Measurements from ENCODE around the gene HIBCH.
"Not testable (repeated sequence)": the region's sequence is repeated elsewhere in the genome, so short reads cannot be mapped to it uniquely, and the experiment has no call there.

HIBCH gene

DNA sequence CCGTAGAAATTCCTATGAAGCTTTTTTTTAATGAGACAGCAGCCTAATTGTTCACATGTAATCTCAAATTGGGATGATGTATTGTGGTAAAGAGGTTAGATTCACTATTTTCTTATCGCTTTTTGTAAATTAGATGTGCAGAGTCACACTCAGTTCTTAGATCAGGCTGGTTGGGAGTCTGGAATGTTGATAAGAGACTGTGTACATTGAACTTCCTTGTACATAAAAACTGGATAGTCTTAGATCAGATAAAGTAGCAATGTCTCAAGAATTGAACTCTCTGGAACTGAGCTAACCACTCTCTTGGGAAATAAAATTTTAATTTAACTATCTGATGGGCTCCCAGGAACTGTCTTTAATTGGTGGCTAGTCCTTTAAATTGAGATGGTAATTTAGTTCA is 149.0 kb downstream of the HIBCH start:
- Histone ChIP-seq H3K9ac (ENCODE audit: low read depth, low read length) (no peak overlapping the region), H3K27ac (ENCODE audit: low read depth, low read length) (no peak overlapping the region), H3K4me3 (ENCODE audit: low read depth, low read length) (no peak overlapping the region), H3K36me3 (ENCODE audit: control insufficient read depth, insufficient read depth, low read length) (no peaks in the 10 kb centered on the region), H3K27me3 (ENCODE audit: control insufficient read depth, insufficient read depth, low read length) (no peaks in the 10 kb centered on the region), H3K9me3 (ENCODE audit: control insufficient read depth, insufficient read depth, low read length) (no peaks in the 10 kb centered on the region), H3K4me1 (ENCODE audit: control insufficient read depth, insufficient read depth, low read length) (no peaks in the 10 kb centered on the region)

DNA sequence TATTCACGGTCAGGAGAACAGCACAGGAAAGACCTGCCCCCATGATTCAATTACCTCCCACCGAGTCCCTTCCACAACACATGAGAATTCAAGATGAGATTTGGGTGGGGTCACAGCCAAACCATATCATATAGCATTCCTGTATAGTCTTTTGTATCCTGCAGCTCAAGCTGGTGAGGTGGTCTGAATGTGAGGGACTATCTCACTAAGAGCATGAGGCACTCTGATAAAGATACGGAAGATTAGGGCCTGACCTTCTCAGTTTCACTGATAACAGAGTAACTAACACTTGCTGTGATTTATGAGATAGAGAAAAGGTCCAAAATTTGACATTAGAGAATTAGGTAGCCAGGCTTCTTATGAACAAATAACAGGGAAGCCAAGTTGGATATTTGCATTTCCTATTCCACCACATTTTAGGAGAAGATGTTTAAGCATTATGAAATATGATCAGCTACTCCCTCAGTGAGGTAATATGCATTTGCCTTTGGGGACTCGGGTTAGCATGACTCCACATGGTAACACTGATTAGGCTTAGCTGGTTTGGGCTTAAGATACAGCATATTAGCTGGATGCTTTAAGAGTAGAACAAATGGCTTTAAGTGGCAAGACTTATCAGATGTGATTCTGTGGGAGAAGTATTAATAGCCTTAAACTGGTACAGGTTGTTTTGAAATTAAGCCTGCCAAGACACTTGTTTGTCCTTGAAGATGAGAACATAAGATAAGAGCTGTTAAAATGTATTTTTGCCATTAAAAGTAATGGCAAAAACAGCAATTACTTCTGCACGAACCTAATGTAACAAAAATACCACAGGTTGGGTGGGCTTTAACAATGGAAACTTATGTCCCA is 150.2 kb downstream of the HIBCH start:
- Histone ChIP-seq H3K4me1 (ENCODE audit: control insufficient read depth, insufficient read depth, low read length) (no peaks in the 10 kb centered on the region), H3K4me3 (ENCODE audit: low read depth, low read length) (no peak overlapping the region), H3K9me3 (ENCODE audit: control insufficient read depth, insufficient read depth, low read length) (no peaks in the 10 kb centered on the region), H3K36me3 (ENCODE audit: control insufficient read depth, insufficient read depth, low read length) (no peaks in the 10 kb centered on the region), H3K9ac (ENCODE audit: low read depth, low read length) (no peak overlapping the region), H3K27ac (ENCODE audit: low read depth, low read length) (no peak overlapping the region), H3K27me3 (ENCODE audit: control insufficient read depth, insufficient read depth, low read length) (no peaks in the 10 kb centered on the region)

DNA sequence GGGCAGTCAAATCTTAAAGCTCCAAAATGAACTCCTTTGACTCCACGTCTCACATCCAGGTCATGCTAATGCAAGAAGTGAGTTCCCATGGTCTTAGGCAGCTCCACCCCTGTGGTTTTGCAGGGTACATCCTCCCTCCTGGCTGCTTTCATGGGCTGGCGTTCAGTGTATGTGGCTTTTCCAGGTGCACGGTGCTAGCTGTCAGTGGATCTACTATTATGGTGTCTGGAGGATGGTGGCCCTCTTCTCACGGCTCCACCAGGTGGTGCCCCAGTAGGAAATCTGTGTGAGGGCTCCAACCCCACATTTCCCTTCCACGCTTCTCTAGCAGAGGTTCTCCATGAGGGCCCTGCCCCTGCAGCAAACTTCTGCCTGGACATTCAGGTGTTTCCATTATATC is 151.9 kb downstream of the HIBCH start:
- Histone ChIP-seq H3K4me1 (ENCODE audit: control insufficient read depth, insufficient read depth, low read length) (no peaks in the 10 kb centered on the region), H3K36me3 (ENCODE audit: control insufficient read depth, insufficient read depth, low read length) (no peaks in the 10 kb centered on the region), H3K4me3 (ENCODE audit: low read depth, low read length) (no peak overlapping the region), H3K27me3 (ENCODE audit: control insufficient read depth, insufficient read depth, low read length) (no peaks in the 10 kb centered on the region), H3K9me3 (ENCODE audit: control insufficient read depth, insufficient read depth, low read length) (no peaks in the 10 kb centered on the region), H3K9ac (ENCODE audit: low read depth, low read length) (no peak overlapping the region), H3K27ac (ENCODE audit: low read depth, low read length) (no peak overlapping the region)

DNA sequence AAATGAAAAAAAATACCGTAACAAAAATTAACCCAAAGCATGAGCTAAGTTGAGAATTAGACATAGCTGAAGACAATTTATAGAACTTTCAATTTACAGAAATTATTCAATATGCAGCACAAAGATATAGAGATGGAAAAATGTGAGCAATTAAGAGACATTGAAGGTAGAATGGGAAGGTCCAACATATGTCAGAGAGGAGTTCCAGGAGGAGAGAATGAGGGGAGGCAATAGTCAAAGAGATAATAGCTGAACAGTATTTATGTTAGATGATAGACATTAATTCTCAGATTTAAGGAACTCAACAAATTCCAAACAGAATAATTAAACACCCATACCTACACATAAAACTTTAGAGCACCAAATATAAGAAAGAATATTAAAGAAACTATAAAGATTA is 154.1 kb downstream of the HIBCH start:
- Histone ChIP-seq H3K36me3 (ENCODE audit: control insufficient read depth, insufficient read depth, low read length) (no peaks in the 10 kb centered on the region), H3K27ac (ENCODE audit: low read depth, low read length) (no peak overlapping the region), H3K9me3 (ENCODE audit: control insufficient read depth, insufficient read depth, low read length) (no peaks in the 10 kb centered on the region), H3K4me1 (ENCODE audit: control insufficient read depth, insufficient read depth, low read length) (no peaks in the 10 kb centered on the region), H3K4me3 (ENCODE audit: low read depth, low read length) (no peak overlapping the region), H3K27me3 (ENCODE audit: control insufficient read depth, insufficient read depth, low read length) (no peaks in the 10 kb centered on the region), H3K9ac (ENCODE audit: low read depth, low read length) (no peak overlapping the region)

GRCh38 chr2:190162851-190163250 is 156.8 kb downstream of the HIBCH start:
- Histone ChIP-seq H3K36me3 (ENCODE audit: control insufficient read depth, insufficient read depth, low read length) (no peaks in the 10 kb centered on the region), H3K27ac (ENCODE audit: low read depth, low read length) (no peak overlapping the region), H3K27me3 (ENCODE audit: control insufficient read depth, insufficient read depth, low read length) (no peaks in the 10 kb centered on the region), H3K9ac (ENCODE audit: low read depth, low read length) (no peak overlapping the region), H3K4me1 (ENCODE audit: control insufficient read depth, insufficient read depth, low read length) (peaks cover 8% of the 10 kb centered on the region), H3K4me3 (ENCODE audit: low read depth, low read length) (no peak overlapping the region), H3K9me3 (ENCODE audit: control insufficient read depth, insufficient read depth, low read length) (no peaks in the 10 kb centered on the region)

DNA sequence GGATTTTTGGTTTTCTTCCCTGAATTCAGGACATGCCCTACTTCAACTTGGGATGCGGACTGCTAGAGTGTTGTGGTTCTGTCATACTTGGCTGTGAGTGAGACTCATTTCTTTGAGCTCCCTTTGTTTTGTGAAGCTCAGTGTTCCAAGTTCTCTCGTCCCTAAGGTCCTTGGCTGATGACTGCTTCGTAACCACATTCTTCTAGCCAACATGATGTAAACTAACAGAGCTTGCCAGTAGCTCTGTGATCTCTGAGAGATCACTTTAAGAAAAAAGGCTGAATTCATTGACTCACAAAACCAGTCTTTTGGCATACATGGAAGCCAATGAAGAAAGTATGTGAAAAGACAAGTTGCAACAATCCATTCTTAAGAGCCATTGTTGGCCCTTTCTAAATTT is 160.2 kb downstream of the HIBCH start:
- Histone ChIP-seq H3K9ac (ENCODE audit: low read depth, low read length) (no peak overlapping the region), H3K4me1 (ENCODE audit: control insufficient read depth, insufficient read depth, low read length) (peaks cover 8% of the 10 kb centered on the region), H3K27ac (ENCODE audit: low read depth, low read length) (no peak overlapping the region), H3K36me3 (ENCODE audit: control insufficient read depth, insufficient read depth, low read length) (no peaks in the 10 kb centered on the region), H3K27me3 (ENCODE audit: control insufficient read depth, insufficient read depth, low read length) (no peaks in the 10 kb centered on the region), H3K4me3 (ENCODE audit: low read depth, low read length) (no peak overlapping the region), H3K9me3 (ENCODE audit: control insufficient read depth, insufficient read depth, low read length) (no peaks in the 10 kb centered on the region)

DNA sequence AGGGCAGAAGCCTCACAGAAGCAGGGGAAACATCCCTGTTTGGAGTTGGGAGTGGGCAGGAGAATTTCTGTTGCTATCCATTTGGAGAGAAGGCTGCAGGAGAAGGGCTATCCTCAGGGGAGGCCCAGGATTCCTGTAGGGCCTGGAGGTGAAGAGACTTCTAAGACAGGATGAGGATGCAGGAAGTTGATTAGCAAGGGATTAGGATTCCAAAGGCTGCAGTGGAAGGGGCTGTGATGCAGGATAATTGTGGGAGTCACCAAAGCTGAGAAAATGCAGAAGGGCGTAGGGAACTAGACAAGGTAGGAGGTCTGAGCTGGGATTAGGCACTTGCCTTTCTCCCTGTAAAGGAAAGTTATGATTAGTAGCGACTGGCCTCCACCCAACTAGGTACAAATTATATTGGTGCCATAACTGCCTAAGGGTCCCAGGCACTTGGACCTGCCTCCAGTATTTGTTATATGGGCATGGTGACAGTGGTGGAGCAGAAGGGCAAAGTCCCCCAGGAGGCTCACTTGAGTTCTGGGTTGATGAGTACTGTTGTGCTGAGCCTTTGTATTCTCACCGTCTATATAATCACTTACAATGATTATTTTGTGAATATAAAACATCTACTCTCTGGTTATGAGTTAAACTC is 160.7 kb downstream of the HIBCH start:
- Histone ChIP-seq H3K4me1 (ENCODE audit: control insufficient read depth, insufficient read depth, low read length) (peaks cover 8% of the 10 kb centered on the region), H3K4me3 (ENCODE audit: low read depth, low read length) (no peak overlapping the region), H3K27ac (ENCODE audit: low read depth, low read length) (no peak overlapping the region), H3K9ac (ENCODE audit: low read depth, low read length) (no peak overlapping the region), H3K27me3 (ENCODE audit: control insufficient read depth, insufficient read depth, low read length) (no peaks in the 10 kb centered on the region), H3K36me3 (ENCODE audit: control insufficient read depth, insufficient read depth, low read length) (no peaks in the 10 kb centered on the region), H3K9me3 (ENCODE audit: control insufficient read depth, insufficient read depth, low read length) (no peaks in the 10 kb centered on the region)

GRCh38 chr2:190157613-190158528 is 161.8 kb downstream of the HIBCH start:
- not testable (repeated sequence) for H3K4me3 ChIP-seq (ENCODE audit: low read depth, low read length); H3K9ac ChIP-seq (ENCODE audit: low read depth, low read length); H3K4me1 ChIP-seq (ENCODE audit: control insufficient read depth, insufficient read depth, low read length); H3K27ac ChIP-seq (ENCODE audit: low read depth, low read length); H3K36me3 ChIP-seq (ENCODE audit: control insufficient read depth, insufficient read depth, low read length); H3K9me3 ChIP-seq (ENCODE audit: control insufficient read depth, insufficient read depth, low read length); H3K27me3 ChIP-seq (ENCODE audit: control insufficient read depth, insufficient read depth, low read length)

GRCh38 chr2:190156530-190157212 is 163.0 kb downstream of the HIBCH start:
- H3K9ac ChIP-seq (ENCODE audit: low read depth, low read length) = no peak overlapping the region
- H3K36me3 ChIP-seq (ENCODE audit: control insufficient read depth, insufficient read depth, low read length) = no peaks in the 10 kb centered on the region
- peaks cover 8% of the 10 kb centered on the region for H3K4me1 ChIP-seq (ENCODE audit: control insufficient read depth, insufficient read depth, low read length)
- no peak overlapping the region for H3K4me3 ChIP-seq (ENCODE audit: low read depth, low read length)
- no peaks in the 10 kb centered on the region for H3K9me3 ChIP-seq (ENCODE audit: control insufficient read depth, insufficient read depth, low read length)
- H3K27me3 ChIP-seq (ENCODE audit: control insufficient read depth, insufficient read depth, low read length) = no peaks in the 10 kb centered on the region
- H3K27ac ChIP-seq (ENCODE audit: low read depth, low read length) = no peak overlapping the region

All from HUES48 (cell line).